ENCODE data around the gene ULK3. TPM values are rescaled to one million over a fixed set of nuclear protein-coding genes. Genes with fewer than 3 reads are reported as not detected.

Gene ULK3
- total RNA-seq, 1 donor from 2014 or later, result 35.8 TPM

DNA sequence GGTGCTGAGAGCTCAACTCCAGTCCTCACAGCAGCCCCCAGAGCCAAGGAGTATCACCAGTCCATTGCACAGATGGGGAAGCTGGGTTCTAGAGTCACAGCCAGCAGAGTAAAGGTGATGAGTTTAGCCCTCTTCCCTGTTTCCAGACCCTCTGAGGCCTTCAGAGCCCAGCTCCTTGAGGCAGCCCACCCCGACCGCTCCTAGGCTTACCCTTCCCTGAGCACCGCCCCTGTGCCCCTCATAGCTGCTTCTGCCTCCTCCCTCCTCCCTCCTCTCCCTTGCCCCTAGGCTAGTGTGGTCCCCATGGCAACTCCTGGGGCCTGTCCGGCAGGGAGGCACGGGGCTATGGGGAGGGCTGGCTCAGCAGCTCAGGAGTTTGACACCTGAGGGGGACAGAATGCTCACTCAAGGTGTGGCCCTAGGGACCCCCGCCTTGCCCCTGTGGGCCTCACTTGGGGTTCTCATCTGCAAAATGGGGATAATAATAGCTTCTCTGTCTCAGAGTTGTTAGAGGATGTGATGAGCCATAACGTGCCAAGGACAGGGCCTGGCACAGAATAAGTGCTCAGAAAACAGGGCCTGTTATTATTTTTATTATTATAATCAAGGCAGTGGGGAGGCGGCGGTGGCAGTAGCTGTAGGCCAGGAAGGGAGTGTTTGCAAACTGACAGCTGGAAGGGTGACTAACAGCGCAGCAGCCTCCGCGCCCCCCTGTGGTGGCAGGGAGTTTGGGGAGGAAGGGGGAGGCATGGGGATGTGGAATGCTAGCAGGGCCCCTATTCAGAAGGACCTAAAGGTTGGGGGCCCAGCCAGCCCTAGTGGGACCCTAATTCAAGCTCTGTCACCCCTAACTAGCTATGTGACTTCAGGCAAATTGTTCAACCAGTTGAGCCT is 49.6 kb downstream of the ULK3 start:
- ATAC-seq (ENCODE audit: poor library complexity), result no peak
- DNase-seq, result no peak
- intact Hi-C loops (cut with DNase I), result no loop called here

DNA sequence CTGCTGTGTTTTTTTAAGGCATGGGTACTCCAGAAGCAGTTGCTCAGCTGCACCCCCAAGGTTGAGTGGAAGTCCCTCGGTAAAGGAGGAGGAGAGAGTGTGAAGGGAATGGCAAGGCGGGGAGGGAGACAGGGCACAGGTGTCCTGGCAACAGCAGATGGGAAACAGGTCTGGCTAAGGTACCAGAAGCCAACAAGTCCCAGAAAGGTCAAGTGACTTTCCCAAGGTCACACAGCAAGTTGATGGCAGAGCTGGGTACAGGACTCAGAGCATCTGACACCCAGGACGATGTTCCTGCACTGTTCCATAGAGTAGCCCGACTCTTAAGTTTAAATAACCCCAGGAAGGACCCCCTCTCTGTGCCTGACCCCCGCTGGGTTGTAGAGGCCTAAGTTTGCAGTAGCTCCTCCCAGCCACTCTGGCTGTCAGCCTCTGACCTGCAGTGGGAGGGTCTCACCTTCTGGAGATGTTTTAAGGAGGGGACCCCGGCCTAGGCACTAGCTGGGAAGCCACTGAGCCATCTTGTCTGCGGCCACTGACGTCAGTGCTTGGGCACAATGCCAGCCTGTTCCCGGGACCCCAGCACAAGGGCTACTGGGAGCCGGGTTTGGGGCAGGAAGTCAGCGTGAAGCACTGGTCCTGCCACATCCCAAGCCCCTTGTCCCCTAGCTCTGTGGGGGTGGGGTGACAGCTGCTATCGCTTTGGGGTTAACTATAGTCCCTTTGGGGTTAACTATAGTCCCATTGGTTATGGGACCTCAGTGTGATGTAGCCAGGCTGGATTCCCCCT is 50.5 kb downstream of the ULK3 start:
- ATAC-seq (ENCODE audit: poor library complexity) (no peak), DNase-seq (peak; percentile 62)
- intact Hi-C loops (cut with DNase I), result no loop called here

DNA sequence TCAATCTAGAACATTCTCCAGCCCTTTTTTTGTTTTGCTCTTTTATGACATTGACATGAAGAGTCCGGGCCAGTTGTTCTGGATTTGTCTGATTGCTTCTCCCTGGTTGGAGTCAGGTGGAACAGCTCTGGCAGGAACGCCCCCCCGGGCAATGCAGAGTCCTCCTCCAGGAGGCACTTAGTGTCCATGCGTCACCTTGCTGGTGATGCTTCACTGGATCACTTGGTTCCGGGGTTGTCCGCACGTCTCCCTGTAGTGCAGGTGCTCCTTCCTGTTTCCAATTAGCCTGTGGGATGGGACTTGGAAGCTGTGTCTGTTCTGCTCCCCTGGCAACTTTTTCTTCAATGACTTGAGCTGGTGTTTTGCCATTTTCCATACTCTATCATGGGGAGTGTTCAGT is 51.3 kb downstream of the ULK3 start:
- no peak for DNase-seq
- ATAC-seq (ENCODE audit: poor library complexity), result no peak
- intact Hi-C loops (cut with DNase I), result no loop called here

DNA sequence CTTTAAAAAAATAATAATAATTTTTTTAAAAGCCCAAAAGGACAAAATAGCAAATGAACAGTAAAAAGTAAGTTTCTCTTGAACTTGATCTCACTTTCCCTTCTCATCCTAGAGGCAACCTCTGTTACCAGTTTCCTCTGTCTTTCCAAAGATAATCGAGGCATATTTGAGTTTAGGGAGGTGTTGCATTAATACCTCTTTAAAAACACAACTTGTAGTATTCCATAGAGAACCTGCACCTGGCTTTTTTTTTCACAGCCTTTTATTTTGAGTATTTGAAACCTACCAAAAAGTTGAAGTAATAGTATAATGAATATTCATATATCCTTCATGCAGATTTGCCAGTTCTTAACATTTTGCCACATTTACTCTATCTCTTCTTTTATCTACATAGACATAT is 51.9 kb downstream of the ULK3 start:
- ATAC-seq (ENCODE audit: poor library complexity), result no peak
- DNase-seq, result no peak
- intact Hi-C loops (cut with DNase I), result no loop called here

DNA sequence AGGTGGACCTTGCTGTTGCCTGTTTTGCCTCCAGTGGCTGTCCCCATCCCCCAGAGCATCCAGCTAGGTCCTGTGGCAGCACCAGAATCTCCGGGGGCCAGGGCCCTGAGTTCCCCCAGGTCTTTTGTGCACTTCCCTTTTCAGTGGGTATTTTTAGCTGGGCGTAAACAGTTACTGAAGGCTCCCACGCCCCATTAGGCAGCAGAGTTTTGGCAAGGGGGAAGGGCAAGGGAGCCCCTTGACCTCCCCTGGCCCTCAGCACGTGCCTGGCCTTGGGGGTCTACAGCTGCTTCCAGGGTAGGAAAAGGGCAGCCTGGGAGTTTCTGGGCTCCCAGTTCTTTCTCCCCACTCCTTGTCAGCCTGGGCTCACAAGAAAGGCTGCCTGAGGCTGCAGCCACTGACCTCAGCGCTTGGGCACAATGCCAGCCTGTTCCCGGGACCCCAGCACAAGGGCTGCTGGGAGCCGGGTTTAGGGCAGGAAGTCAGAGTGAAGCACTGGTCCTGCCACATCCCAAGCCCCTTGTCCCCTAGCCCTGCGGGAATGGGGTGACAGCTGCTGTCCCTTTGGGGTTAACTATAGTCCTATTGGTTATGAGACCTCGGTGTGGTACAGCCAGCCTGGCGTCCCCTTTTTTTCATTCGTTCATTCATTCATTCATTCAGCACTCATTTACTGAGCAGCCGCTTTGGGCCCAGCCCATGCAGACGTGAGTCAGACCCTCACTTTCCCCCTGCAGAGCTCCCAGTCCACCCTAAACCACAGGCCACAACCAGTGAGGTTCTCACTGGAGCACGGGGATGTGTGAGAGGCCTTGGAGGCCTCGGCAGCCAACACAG is 52.7 kb downstream of the ULK3 start:
- DNase-seq (peak; percentile 90), ATAC-seq (ENCODE audit: poor library complexity) (peak; percentile 38)
- intact Hi-C loops (cut with DNase I), result no loop called here

DNA sequence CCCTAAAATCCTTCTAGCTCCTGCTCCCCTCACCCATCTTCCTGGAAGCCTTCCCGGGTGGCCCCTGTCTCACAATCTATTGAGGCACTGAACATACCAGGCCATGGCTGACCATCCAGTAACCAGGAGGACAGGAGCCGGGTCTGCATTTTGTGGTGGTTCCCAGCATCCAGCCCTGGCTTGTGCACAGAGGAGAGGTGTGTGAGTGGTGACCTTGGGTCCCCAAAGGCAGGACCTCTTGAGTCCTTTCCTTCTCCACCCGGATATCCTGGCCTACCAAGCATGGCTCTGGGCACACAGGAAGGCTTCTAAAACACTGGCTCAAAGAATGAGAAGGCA is 53.2 kb downstream of the ULK3 start:
- ATAC-seq (ENCODE audit: poor library complexity), result no peak
- intact Hi-C loops (cut with DNase I), result no loop called here
- no peak for DNase-seq

DNA sequence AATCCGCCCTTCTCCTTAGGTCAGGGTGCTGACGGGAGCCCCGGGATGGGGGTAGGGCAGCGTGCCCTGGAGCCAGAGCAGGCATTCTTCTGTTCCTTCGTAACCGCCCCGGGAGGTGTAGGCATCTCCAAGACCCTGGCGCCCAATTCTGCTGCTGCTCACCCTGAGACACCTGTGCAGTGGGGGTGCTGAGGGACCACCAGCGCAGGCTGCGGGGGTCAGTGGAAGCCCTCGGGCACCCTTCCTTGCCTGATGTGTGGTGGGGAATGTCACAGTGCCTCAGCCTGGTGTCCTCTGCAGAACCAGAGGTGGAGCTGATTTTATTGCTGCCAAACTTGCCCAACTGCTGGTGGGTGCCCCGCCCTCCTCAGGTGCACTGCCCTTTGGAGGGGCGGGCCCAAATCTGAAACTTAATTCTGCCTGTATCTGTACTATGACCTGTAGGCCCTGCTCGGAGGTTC is 53.8 kb downstream of the ULK3 start:
- ATAC-seq (ENCODE audit: poor library complexity), result no peak
- no peak for DNase-seq
- intact Hi-C loops (cut with DNase I), result no loop called here

DNA sequence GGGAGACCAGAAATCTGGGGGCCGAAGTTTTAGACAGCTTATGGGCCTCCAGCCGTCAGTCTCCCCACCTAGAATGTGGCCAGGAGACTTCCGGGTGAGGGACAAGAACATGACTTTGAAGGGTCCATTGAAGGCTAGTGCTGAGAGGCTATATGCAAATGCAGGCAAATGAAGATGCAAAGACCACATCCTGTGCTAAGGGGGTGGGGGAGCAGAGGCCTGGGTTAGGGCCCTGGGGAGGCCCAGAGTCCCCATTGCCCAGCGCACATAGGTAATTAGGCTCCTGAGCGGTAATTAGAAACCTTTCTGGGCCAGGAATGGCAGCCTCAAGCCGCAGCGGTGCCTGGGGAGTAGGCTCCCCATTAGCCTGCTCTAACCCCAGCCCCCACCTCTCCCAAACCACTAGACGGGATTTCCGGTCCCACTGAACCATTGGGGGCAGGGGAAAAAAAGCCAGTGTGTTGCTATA is 54.2 kb downstream of the ULK3 start:
- ATAC-seq (ENCODE audit: poor library complexity) (no peak), DNase-seq (no peak)
- intact Hi-C loops (cut with DNase I), result no loop called here

DNA sequence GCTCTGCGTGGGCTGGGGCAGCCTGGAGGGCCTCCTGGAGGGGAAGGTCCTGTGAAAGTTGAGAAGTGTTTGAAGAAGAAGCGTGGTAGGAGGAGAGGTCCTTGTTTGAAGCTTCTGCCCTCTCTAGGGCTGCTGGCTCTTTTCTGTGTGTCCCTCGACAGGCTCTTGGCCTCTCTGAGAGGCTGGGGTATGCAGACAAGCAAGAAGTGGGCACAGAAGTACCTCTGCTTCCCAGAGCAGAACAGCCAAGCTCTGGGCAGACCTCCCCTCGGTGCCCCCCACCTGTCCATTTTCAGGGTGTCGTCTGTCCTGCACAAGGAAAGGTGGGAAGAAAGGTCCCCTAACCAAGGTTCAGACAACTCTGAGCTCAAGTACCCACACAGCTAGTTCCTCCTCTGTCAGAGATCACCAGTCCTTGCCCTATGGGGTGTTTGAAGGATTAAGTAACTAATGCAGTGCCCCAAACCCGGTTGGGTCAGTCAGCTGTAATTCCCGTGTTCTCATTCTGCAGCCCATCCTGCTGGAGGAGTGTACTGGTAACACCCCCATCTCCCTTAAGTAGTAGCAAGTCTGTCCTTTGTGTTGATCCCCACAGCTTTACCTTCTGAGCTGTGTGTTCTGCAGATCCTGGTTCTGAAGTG is 54.8 kb downstream of the ULK3 start:
- intact Hi-C loops (cut with DNase I), result no loop called here
- no peak for DNase-seq
- no peak for ATAC-seq (ENCODE audit: poor library complexity)

DNA sequence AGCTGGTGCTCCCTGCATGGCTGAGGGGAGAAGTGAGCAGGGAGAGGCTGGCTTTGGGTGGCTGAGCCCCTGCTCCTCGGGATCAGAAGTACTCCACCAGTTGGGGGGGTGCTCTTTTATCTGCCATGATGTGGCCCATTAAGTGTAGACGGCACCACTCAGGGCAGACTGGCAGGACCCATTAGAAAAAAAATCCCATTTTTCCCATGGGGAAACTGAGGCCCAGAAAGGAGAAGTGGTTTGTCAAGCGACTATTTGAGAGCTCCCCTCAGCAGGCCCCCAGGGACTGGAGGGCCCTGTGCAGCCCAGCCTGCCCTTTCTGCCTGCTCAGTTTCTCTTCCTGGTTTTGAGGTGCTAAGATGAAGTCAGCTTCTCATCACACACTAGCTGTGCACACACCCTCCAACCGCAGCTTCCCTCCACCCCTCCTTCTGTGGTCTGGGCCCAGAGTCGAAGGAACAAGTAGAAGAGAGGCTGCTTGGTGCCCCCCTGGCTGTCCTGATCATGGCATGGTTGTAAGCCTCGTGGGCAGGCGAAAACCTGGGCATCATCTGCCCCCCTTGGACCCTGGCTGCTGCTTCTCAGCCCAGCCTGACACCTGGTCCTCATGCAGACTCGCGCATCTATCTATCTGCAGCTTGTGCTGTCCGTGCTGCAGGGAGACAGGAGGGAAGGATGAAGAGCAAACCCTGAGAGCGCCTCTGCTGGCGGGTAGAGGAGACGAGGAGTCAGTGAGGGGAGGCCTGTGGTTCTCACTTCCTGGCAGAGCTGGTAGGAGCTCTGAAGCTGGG is 55.5 kb downstream of the ULK3 start:
- peak; percentile 84 for DNase-seq
- intact Hi-C loops (cut with DNase I), result no loop called here
- ATAC-seq (ENCODE audit: poor library complexity), result peak; percentile 32

DNA sequence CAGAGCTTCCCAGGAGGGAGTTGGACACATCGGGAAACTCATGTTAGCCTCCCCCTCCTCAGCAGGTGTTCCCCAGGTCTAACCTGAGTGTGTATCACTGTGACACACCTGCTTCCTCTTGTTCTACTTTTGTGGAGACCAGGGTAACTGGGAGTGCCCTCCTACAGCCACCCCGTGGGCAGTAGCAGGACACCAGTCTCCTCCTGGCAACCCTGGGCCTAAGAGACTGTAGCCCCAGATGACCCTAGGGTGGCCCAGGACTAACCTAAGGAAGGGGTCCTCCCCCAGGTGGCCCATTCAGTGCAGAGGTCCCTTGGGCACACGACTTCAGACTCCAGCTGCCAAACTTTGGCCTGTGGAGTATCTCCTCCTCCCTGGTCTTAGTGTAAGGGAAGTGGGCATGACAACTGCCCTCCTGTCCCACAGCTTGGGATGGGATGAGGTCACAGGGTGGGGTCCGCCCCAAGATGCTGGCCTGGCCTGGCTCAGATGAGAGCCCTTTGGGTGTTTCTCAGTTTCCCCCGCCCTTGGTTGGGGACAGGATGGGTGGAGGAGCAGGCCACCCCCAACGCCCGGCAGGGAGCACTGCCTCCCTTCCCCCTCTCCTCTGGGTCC is 56.3 kb downstream of the ULK3 start:
- ATAC-seq (ENCODE audit: poor library complexity) (peak; percentile 7), DNase-seq (peak; percentile 70)
- intact Hi-C loops (cut with DNase I), result no loop called here

Small RNA genes lying within 50 kb of the gene (microRNA-seq; reads per million reads assigned to microRNA genes)
- gene MIR4513 (not detected), gene MIR6882 (not detected)

Other genes with a start within 250 kb of the ULK3 start
- gene CLK3, start 227.3 kb downstream of the ULK3 start, total RNA-seq, result 44.0 TPM
- 14.4 TPM for gene EDC3, start 147.1 kb downstream of the ULK3 start, total RNA-seq
- gene CYP1A1, start 117.6 kb downstream of the ULK3 start, total RNA-seq, result 0.30 TPM
- gene CYP1A2, start 94.3 kb downstream of the ULK3 start, total RNA-seq, result not detected
- 45.5 TPM for gene CSK, start 61.1 kb downstream of the ULK3 start, total RNA-seq
- 20.6 TPM for gene LMAN1L, start 30.3 kb downstream of the ULK3 start, total RNA-seq
- gene CPLX3, start 16.5 kb downstream of the ULK3 start, total RNA-seq, result 3.6 TPM
- gene SCAMP2, start 30.2 kb upstream of the ULK3 start, total RNA-seq, result 38.8 TPM
- 53.2 TPM for gene MPI, start 46.9 kb upstream of the ULK3 start, total RNA-seq
- 115 TPM for gene FAM219B, start 63.7 kb upstream of the ULK3 start, total RNA-seq
- gene COX5A, start 94.9 kb upstream of the ULK3 start, total RNA-seq, result 1,582 TPM
- 3.4 TPM for gene RPP25, start 113.6 kb upstream of the ULK3 start, total RNA-seq
- gene SCAMP5, start 152.4 kb upstream of the ULK3 start, total RNA-seq, result 1.2 TPM
- 5.5 TPM for gene PPCDC, start 180.4 kb upstream of the ULK3 start, total RNA-seq